ENCODE results near the gene EVC. TPM values are rescaled to one million over a fixed set of nuclear protein-coding genes. Genes with fewer than 3 reads are reported as not detected.

The EVC gene
- total and polyA plus RNA-seq, 9 donors, result 16.4 to 63.5 (median 47.6) TPM

DNA sequence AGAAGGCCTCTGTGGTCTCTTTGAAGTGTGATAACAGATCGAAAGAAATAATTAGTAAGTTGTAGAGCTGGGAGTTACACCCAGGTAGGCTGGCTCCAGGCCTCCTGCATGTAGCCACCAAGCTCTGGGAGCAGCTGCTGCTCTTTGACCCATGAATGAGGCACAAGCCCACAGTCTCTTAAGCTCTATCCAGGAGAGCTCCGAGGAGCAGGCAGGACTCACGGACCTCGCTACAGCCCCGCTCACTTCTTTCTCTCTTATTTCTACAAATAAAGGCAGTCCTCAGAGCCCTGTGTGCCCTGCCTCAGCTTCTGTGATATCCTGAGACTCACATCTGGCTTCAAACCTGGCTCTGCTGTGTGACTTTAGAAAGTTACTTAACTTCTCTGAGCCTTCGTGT, 86.9 kb downstream of the EVC start:
- intact Hi-C loops (cut with DNase I), result no loop called here
- no peak overlapping the region for H3K27ac ChIP-seq
- no peaks in the 10 kb centered on the region for H3K27me3 ChIP-seq
- 93 to 94% (median 94%) methylated on average over 6 of the region's 6 CpGs for WGBS, 3 donors
- peak in 1 of 5 donors; percentile 9 for DNase-seq
- TF ChIP-seq, protein P1, sequence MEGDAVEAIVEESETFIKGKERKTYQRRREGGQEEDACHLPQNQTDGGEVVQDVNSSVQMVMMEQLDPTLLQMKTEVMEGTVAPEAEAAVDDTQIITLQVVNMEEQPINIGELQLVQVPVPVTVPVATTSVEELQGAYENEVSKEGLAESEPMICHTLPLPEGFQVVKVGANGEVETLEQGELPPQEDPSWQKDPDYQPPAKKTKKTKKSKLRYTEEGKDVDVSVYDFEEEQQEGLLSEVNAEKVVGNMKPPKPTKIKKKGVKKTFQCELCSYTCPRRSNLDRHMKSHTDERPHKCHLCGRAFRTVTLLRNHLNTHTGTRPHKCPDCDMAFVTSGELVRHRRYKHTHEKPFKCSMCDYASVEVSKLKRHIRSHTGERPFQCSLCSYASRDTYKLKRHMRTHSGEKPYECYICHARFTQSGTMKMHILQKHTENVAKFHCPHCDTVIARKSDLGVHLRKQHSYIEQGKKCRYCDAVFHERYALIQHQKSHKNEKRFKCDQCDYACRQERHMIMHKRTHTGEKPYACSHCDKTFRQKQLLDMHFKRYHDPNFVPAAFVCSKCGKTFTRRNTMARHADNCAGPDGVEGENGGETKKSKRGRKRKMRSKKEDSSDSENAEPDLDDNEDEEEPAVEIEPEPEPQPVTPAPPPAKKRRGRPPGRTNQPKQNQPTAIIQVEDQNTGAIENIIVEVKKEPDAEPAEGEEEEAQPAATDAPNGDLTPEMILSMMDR (IDR thresholded peaks at IDR 0.05), result no peak
- no peaks in the 10 kb centered on the region for H3K9me3 ChIP-seq
- H3K36me3 ChIP-seq, result no peaks in the 10 kb centered on the region
- H3K4me3 ChIP-seq, result no peak overlapping the region
- no peaks in the 10 kb centered on the region for H3K4me1 ChIP-seq (ENCODE audit: insufficient read depth)

DNA sequence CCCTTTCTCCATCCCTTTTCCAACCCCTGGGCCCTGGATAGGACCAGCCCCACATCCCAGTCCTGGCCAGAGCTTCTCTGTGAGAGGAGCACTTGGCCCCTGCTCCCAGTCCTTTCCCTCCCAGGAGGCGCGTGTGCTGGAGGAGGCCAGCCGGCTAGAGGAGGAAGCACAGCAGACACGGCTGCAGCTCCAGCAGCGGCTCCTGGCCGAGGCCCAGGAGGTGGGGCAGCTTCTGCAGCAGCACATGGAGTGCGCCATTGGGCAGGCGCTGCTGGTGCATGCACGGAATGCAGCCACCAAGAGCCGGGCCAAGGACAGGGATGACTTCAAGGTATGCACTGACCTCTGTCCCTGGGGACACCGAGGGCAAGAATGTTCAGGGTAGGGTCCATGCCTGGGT, 87.5 kb downstream of the EVC start:
- H3K4me1 ChIP-seq (ENCODE audit: insufficient read depth), result no peaks in the 10 kb centered on the region
- H3K9me3 ChIP-seq, result no peaks in the 10 kb centered on the region
- H3K27ac ChIP-seq, result no peak overlapping the region
- no peak overlapping the region for H3K4me3 ChIP-seq
- no peaks in the 10 kb centered on the region for H3K27me3 ChIP-seq
- 69 to 73% (median 70%) methylated on average over 11 of the region's 11 CpGs for WGBS, 3 donors
- intact Hi-C loops (cut with DNase I), result no loop called here
- TF ChIP-seq POLR2A (IDR thresholded peaks at IDR 0.05) (no peak), EP300 (IDR thresholded peaks at IDR 0.05) (no peak)
- TF ChIP-seq, protein P1 (IDR thresholded peaks at IDR 0.05), result no peak
- H3K36me3 ChIP-seq, result no peaks in the 10 kb centered on the region
- DNase-seq, result no peak

DNA sequence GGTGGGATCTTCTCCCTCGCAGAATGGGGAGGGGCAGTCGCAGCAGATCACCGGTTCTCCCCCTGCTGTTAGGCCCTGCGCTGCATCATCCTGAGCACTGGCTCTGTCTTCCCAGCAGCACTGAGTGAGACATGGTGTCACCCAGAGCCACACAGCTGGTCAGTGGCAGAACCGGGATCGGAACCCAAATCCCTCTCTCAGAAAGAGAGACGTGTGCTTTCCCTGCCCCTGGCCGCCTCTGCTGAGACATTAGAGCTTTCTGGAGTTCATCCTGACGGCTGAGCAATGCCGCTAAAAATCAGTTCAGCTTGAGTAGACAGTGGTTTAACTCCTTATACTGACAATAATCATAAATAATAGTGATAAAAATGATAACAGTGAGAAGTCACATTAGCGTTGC, 87.9 kb downstream of the EVC start:
- DNase-seq, result no peak
- 90 to 92% (median 90%) methylated on average over 11 of the region's 11 CpGs for WGBS, 3 donors
- no peak overlapping the region for H3K27ac ChIP-seq
- no peaks in the 10 kb centered on the region for H3K4me1 ChIP-seq (ENCODE audit: insufficient read depth)
- H3K36me3 ChIP-seq, result no peaks in the 10 kb centered on the region
- TF ChIP-seq POLR2A (IDR thresholded peaks at IDR 0.05) (no peak), EP300 (IDR thresholded peaks at IDR 0.05) (no peak)
- TF ChIP-seq, protein P1 (IDR thresholded peaks at IDR 0.05), result no peak
- no peaks in the 10 kb centered on the region for H3K27me3 ChIP-seq
- intact Hi-C loops (cut with DNase I), result no loop called here
- no peaks in the 10 kb centered on the region for H3K9me3 ChIP-seq
- no peak overlapping the region for H3K4me3 ChIP-seq

DNA sequence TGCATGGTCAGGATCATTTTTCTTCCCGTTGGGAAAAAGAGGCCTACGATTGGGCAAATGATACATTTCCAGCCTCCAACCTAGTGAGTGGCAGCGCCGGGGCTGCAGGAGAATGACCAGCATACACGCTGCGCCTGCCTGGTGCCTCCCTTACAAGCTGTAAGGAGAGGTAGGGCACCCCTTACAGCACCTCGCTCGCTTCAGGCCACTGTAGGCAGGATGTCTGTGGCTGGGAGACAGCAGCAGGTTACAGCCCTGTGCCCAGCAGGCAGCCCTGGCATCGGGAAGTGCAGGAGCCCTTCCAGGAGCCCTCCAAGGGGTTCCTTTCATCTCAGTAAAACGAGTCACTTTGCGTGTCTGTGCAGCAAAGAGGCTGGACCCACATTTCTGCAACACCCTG, 88.4 kb downstream of the EVC start:
- Histone ChIP-seq H3K4me1 (ENCODE audit: insufficient read depth) (no peaks in the 10 kb centered on the region), H3K36me3 (no peaks in the 10 kb centered on the region), H3K27me3 (no peaks in the 10 kb centered on the region), H3K27ac (no peak overlapping the region), H3K4me3 (no peak overlapping the region), H3K9me3 (no peaks in the 10 kb centered on the region)
- 85 to 87% (median 86%) methylated on average over 11 of the region's 11 CpGs for WGBS, 3 donors
- intact Hi-C loops (cut with DNase I), result no loop called here
- no peak for TF ChIP-seq EP300 (IDR thresholded peaks at IDR 0.05)
- TF ChIP-seq, protein P1 (IDR thresholded peaks at IDR 0.05), result no peak
- TF ChIP-seq POLR2A (IDR thresholded peaks at IDR 0.05), result no peak
- DNase-seq, result peak in 1 of 5 donors; percentile 12

DNA sequence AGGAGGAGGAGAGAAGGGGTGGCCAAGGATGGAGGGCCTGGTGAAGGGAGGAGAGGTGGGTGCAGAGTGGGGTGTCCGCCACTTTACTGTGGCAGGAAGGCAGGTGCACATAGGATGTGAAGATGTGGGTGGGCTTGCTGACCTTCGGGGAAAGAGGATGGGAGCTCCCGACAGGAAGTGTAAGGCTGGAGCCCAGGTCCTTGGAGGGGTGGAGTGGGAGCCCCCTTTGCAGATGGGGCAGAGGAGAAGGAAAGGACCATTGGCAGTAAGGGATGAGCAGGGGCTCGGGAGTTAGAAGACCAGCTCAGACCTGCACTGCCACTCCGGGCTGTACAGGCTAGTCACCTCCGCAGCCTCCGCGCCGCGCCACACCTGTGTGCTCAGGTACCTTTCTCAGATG, 89.5 kb downstream of the EVC start:
- intact Hi-C loops (cut with DNase I), result no loop called here
- Histone ChIP-seq H3K27ac (no peak overlapping the region), H3K9me3 (no peaks in the 10 kb centered on the region), H3K4me1 (ENCODE audit: insufficient read depth) (no peaks in the 10 kb centered on the region), H3K36me3 (no peaks in the 10 kb centered on the region), H3K27me3 (no peaks in the 10 kb centered on the region), H3K4me3 (no peak overlapping the region)
- TF ChIP-seq EP300 (IDR thresholded peaks at IDR 0.05) (no peak), POLR2A (IDR thresholded peaks at IDR 0.05) (no peak)
- TF ChIP-seq, protein P1 (IDR thresholded peaks at IDR 0.05), result no peak
- peak in 1 of 5 donors; percentile 7 for DNase-seq
- 90 to 96% (median 94%) methylated on average over 10 of the region's 10 CpGs for WGBS, 3 donors
